HuH-7 (cell line): ENCODE measurements around the gene EHD4.

ENCODE experiments used
- DNase-seq: peaks from one replicate; pipeline ENCODE4 v3.0.0; 2011; ENCODE audit warnings: low spot score

The EHD4 gene

GRCh38 chr15:41879321-41879845, 93.0 kb downstream of the EHD4 start:
- no peak for DNase-seq

DNA sequence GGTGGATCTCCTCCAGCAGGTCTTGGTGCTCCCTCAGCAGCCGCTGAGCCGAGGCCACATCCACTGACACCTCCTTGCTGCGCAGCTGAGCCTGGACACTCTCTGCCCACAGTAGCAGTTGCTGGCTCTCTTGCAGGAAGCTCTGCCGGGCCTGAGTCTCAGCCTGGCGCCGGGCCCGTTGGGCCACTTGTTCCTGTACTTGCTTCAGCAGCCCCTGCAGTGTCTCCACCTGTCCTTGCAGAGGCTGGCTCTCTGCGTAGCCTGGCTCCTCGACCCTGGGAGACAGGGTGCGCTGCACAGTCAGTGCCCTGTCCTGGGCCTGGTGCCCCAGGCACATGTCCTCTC, 94.0 kb downstream of the EHD4 start:
- no peak for DNase-seq

- DNase-seq, result no peak
Measured at GRCh38 chr15:41877631-41878354, 94.6 kb downstream of the EHD4 start.

DNA sequence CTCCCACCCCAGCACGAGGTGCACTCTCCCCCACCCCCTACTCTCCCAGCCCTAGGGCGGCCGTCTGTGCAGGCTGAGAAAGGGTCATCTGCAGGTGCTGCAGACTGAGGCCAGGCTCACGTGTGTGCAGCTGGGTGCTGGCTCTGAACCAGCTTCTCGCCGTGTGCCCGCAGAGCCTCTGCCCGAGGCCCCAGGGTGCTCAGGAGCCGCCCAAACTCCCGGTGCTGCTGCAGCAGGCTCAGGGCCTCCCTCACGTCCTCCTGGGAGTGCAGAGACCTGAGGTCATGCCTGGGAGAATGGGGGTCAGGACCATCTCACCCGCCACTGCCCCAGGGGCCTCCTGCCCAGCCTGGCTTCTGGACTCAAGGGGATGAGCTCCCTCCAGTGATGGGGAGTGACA, 95.7 kb downstream of the EHD4 start:
- no peak for DNase-seq

GRCh38 chr15:41876007-41876406, 96.3 kb downstream of the EHD4 start:
- no peak for DNase-seq

GRCh38 chr15:41874736-41875135, 97.6 kb downstream of the EHD4 start:
- DNase-seq, result no peak

- DNase-seq, result no peak
Measured at GRCh38 chr15:41873711-41874110, 98.6 kb downstream of the EHD4 start.

DNA sequence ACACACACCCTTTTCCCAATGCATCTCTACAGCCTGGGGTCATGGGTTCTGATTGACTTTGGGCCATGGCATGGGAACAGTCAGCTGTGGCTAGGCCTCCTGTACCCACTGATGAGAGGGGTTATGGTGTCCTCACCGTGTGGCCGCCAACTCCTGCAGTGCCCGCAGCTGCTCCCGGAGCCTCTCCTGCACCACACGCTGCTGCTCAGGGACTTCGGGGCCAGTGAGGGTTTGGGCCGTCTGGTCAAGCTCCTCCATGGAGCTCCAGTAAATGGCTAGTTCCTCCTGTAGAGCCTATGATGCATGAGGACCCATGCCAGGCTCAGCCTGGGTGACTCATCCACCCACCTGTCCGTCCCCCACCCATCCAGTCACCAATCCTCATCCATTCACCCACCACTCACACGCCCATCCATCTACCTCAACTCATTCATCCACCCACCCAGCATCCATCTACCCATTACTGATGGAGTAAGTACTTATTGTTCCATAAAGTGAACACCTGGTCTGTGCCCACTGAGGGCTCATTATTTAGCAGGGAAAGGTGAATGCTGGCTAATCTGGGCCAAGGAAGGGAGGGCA, 100.1 kb downstream of the EHD4 start:
- DNase-seq, result no peak

DNA sequence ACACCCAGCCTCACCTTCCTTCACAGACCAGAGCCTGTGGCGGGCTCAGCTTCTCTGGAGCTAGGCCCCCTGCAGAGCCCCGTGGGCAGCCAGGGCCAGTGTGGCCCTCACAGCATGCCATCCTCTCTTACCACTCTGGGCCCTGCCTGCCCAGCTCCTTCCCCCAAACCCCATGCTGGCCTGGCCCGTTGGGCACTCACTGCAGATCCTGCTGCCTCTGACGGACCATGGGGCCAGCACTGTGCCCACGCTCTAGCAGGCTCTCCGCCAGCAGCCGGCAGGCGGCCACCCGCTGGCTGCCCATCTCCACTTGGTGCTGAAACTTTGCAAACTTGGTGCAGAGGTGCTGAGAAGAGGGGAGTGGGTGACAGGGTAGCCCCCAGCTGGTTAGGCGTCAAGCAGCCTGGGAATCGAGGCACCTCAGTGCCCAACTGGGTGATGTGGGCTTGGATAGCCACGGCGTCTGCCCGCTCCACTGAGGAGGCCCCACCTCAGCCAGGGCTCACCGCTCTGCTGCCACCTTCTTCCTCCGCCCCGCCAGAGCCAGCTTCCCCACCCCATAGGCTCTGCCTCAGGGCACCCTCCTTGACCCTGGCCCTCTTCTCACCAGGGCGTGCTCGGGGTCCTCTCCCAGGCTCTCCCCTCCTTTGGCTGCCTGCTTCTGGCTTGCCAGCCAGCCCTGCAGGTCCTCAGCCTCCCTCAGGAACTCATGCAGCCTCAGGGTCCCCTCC, 101.0 kb downstream of the EHD4 start:
- no peak for DNase-seq

GRCh38 chr15:41870689-41871081, 101.7 kb downstream of the EHD4 start:
- DNase-seq, result no peak

DNA sequence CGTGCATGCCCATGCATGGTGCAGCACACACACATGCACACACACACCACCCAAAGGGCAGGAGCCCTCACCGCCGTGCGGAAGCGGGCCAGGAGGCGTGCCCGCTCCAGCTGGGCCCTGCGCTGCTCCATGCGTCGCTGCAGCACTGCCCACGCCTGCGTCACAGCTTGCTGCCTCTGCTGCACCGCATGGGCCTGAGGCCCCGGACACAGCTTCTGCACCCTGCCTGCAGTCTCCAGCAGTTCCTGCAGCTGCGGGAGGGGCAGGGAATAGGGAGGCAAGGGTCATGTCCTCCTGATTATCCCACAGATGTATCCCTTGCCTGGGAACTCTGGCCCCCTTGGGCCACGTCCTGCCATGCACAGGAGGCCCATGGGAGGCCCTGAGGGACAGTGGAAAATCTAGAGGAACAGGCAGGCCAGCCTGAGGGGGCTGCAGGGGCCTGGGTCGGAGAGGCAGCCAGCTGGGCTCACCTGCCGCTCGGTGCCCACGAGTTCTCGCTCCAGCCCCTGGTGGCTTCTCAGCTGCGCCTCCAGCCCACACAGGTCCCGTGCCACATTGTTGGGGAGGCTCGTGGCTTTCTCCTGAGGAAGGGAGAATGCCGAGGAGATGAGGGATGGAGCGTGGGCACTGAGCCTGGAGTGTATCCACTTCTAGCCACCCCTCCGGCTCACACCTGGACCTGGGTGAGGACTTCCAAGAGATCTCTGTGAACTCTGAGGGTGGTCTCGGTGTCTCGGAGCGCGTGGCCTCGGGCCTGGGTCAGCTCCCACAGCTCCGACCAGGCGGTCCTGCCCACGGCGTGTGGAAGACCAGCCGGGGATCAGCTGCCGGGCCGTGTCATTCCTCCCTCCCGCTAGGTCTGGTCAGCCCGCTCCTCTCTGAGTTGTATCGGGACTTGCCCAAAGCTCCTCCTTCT, 102.3 kb downstream of the EHD4 start:
- no peak for DNase-seq

- no peak for DNase-seq
Measured at GRCh38 chr15:41868321-41868720, 104.0 kb downstream of the EHD4 start.

- no peak for DNase-seq
Measured at GRCh38 chr15:41866872-41867579, 105.3 kb downstream of the EHD4 start.

DNA sequence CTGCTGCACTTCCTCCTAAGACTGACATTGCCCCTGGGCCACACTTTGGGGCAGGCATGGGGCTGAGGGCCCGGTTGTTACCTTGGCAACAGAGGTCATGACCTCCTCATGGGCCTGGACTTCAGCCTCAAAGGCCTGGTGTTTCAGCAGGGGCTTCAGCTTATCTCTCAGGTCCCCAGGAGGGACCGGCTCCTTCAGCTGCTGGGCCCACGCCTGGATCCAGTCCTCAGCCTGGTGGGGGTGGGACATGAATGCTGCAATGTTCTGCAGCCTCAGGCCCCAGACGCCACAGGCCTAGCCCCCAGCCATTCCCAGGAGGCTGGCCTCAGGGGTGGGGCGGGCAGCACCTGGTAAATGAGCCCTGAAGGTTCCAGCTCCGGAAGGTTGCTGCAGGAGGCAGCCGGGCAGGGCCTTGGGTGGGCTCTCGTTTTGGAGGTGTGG, 106.1 kb downstream of the EHD4 start:
- DNase-seq, result peak; percentile 83

DNA sequence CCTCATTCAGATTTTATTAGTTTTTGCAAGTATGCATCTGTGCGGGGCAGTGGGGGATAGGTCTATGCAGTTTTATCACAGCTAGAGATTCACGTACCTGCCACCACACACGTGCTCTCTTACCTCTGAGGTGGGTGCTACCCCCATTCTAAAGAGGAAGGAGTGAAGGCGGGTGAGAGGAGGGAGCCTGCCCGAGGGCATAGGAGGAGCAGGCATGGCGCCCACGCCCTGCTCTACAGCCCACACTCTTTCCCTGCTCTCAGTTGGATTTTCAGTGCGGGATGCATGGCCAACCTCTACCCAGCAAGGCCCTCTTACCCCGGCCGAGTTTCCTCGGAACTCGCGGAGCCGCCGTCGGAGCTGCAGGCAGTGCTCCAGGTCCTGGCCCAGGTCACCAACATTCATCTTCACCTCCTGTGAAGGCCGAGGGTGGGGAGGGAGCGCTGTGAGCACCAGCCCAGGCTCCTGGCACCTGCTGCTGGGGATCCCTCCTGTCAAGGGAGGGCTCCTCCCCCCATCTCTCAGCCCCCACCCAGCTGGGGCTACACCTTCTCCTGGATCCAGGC, 106.8 kb downstream of the EHD4 start:
- no peak for DNase-seq

DNA sequence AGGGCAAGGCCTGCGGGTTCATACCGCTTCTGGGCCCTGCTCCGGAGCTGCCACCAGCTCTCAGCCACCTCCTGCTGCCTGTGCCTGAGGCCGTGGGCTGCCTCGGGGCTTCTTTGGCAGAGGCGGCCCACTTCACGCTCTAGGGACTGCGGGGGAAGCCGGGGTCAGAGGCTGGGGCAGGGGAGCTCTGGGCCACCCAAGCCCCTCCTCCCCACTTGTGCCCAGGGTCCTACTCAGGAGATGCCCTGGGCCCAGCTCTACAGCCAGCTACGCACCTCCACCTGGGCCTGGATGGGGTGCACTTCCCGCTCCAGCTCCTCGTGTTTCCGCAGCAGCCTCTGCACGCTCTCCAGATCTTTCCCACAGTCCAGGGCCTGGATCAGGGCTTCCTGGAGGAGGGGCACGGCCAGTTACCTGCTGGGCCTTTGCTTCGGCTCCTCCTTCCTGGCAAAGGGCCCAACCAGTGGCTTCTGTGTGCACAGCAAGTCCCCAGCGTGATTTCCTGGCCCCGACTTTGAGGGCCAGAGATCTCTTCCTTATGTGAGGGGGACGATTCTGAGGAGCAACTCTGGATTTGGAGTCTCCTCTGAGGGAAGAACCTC, 109.7 kb downstream of the EHD4 start:
- DNase-seq, result no peak

- DNase-seq, result no peak
Measured at GRCh38 chr15:41861736-41862356, 110.5 kb downstream of the EHD4 start.

GRCh38 chr15:41860049-41860828, 112.1 kb downstream of the EHD4 start:
- DNase-seq, result peak; percentile 36

- DNase-seq, result no peak
Measured at GRCh38 chr15:41858756-41859155, 113.6 kb downstream of the EHD4 start.
